Measurements from ENCODE around the gene FCSK.

FCSK gene

DNA sequence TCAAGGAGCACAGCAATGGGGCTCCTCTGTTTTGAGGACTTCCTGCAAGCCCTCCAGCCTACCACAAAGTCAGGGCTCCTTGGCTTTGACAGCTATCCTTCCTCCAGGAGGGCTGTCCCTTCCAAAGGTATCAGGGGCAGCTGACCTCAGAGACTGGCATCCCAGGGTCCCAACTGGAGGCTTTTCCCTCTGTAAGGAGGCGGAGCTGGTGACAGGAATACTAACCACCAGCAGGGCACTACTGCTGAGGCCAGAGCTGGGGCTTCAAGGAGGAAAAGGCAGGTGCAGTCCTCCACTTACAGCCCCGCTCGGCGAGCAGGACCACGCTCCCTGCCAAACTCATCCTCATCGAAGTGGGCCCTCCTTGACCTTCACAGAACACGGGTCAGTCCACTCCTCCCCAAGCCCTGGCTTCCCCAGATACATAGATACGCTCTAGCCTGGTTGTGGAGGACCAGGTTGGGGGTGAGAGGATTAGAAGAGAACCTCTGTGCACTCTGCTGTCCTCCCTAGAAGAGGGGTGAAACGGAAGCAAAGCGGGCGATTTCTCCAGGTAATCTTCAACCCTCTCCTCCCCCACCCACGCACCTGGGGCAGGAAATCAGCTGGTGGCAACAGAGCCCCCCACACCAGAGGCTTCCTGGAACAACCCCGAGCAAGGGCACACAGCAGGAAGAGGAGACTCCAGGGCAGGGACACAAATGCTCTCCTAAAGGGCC, 36.0 kb upstream of the FCSK start:
- TF ChIP-seq, protein P1, sequence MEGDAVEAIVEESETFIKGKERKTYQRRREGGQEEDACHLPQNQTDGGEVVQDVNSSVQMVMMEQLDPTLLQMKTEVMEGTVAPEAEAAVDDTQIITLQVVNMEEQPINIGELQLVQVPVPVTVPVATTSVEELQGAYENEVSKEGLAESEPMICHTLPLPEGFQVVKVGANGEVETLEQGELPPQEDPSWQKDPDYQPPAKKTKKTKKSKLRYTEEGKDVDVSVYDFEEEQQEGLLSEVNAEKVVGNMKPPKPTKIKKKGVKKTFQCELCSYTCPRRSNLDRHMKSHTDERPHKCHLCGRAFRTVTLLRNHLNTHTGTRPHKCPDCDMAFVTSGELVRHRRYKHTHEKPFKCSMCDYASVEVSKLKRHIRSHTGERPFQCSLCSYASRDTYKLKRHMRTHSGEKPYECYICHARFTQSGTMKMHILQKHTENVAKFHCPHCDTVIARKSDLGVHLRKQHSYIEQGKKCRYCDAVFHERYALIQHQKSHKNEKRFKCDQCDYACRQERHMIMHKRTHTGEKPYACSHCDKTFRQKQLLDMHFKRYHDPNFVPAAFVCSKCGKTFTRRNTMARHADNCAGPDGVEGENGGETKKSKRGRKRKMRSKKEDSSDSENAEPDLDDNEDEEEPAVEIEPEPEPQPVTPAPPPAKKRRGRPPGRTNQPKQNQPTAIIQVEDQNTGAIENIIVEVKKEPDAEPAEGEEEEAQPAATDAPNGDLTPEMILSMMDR (IDR thresholded peaks at IDR 0.05; ENCODE audit: borderline replicate concordance, insufficient read depth, low read depth, low read length) = no peak
- no peak overlapping the region for H3K4me3 ChIP-seq (ENCODE audit: low read depth, low read length)

DNA sequence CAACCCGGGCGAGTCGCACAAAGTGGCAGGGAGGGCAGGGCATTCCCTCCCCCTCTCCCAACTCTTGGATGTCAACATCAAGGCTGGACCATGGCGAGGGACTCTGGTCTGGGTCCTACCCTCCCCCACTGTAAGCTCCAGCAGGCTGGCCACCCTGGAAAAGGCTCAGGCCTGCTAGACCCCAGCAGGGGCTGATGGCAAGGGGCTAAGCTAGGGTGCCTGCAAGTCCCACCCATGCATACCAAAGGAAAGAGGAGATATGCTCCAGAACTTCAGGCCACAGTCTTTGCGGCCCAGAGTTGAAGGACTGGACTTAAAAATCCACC, 35.4 kb upstream of the FCSK start:
- H3K4me3 ChIP-seq (ENCODE audit: low read depth, low read length) = no peak overlapping the region
- TF ChIP-seq, protein P1 (IDR thresholded peaks at IDR 0.05; ENCODE audit: borderline replicate concordance, insufficient read depth, low read depth, low read length) = no peak

DNA sequence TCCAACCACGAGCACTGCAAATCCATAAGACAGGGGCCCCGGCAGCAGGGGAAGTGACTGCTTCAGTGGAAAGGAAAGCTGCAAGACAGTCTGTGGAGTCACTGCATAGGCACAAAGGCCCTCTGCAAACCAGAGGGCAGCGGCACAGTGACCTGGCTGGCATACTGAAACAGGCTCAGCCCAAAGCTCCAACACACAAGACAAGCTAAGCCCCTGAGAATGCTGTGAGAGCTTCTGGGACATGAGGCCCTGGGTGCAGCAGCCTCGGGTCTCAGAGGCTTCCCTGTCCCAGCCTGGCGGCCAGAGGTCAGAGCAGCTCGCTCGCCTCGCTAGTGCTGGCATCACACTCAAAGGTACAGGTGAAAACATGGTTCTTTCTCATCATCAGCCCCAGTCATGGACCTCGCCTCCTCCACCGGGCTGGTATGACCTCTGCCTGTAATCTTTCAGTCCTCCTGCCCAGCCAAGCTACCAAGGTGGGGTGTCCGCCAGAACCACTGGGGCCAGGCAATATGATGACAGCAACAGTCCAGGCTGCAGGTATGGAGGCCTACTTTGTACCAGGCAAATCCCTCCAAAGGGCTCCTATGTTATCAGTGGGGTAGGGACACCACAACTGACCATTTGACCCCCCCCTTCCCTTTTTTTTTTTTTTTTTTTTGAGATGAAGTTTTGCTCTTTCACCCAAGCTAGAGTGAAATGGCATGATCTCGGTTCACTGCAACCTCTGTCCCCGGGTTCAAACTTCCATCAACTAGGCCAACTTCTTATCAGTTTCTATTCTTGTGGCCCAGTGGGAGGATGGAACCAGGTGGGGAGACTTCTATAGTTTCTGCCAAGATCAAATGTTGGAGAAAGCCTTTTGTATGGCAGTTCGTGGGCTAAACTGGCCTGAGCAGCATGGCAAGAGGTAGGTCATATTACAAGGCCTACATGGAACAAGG, 34.7 kb upstream of the FCSK start:
- TF ChIP-seq, protein P1 (IDR thresholded peaks at IDR 0.05; ENCODE audit: borderline replicate concordance, insufficient read depth, low read depth, low read length) = no peak
- no peak overlapping the region for H3K4me3 ChIP-seq (ENCODE audit: low read depth, low read length)

DNA sequence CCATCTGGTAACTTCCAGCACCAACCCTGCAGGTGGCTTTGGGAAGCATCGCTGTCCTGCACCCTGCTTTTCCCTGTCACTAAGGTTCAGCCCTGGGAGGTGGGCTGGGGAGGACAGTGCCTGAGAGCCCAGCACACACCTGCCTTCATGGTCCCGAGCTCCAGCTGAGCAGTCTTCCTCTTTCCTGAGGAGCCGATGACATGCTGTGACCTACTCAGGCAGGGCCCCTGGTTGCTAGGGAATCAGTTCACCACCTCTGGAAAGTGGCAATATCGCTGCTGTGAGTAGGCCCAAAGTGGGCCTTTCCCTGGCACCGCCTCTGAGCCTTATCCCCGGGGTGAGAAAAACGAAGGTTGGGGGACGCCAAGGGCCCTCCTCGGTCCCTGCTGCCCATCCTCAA, 33.4 kb upstream of the FCSK start:
- TF ChIP-seq, protein P1 (IDR thresholded peaks at IDR 0.05; ENCODE audit: borderline replicate concordance, insufficient read depth, low read depth, low read length) = no peak
- no peak overlapping the region for H3K4me3 ChIP-seq (ENCODE audit: low read depth, low read length)

DNA sequence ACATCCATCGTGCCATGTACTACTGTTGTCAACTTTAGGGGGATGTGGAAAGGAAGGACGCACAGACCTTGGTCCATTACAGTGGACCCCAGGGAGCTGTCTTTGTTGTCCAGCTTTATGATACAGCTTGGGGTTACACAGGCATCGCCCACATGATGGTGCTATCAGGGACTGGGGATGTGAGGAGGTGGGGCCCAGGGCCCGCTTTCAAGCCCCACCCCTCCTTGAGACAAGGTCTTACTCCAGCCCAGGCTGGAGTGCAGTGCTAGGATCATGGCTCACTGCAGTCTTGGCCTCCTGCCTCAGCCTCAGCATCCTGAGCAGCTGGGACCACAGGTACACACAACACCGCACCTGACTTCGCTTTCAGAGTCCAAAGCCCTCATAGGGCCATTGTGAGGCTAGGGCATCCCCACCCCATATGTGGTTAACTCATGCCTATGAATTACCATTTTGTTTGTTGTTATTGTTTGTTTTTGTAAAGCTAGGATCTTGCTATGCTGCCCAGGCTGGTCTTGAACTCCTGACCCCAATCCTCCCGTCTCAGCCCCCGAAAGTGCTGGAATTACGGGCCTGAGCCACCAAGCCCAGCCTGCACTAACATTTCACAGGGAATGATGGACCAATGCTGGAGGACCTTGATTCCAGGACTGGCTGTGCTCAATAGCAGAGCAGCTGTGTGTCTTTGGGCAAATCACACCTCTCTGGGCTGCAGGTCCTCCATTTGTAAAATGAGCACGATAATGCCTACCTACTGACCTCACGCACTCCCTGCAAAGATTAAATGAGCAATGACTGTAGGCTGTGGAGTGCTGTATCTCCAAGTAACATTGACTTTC, 32.7 kb upstream of the FCSK start:
- H3K4me3 ChIP-seq (ENCODE audit: low read depth, low read length) = no peak overlapping the region
- TF ChIP-seq, protein P1 (IDR thresholded peaks at IDR 0.05; ENCODE audit: borderline replicate concordance, insufficient read depth, low read depth, low read length) = no peak

DNA sequence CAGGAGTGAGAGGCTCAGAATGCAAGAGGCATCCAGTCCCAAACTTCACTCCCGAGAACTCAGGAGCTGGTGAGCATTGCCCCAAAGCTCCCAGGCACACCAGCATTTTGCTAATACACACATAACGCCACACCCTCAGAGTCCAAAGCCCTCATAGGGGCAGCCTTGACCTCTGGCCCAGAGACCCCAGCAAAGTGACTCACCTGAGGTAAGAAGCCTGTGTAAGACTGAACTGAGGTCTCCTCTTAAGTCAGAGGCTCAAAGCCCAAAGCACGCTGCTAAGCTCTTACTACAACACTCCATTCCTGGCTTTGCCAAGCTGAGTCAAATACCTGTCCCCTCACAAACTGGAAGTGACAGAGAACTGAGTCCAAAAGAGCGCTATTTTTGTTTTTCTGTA, 31.9 kb upstream of the FCSK start:
- H3K4me3 ChIP-seq (ENCODE audit: low read depth, low read length) = no peak overlapping the region
- TF ChIP-seq, protein P1 (IDR thresholded peaks at IDR 0.05; ENCODE audit: borderline replicate concordance, insufficient read depth, low read depth, low read length) = no peak

All from GM12875 (cell line).